HL-60 (cell line): ENCODE measurements around the gene TNIP3.

Experiments
- GABPA ChIP-seq: IDR thresholded peaks from 2 replicates; pipeline ENCODE4 v1.6.1; 2012; ENCODE audit warnings: low read depth
- POLR2AphosphoS5 ChIP-seq: IDR thresholded peaks from 2 replicates; pipeline ENCODE4 v1.6.1; 2012; ENCODE audit warnings: low read depth
- SPI1 ChIP-seq: IDR thresholded peaks from 2 replicates; pipeline ENCODE4 v1.6.1; 2012; ENCODE audit warnings: low read depth, mild to moderate bottlenecking, borderline replicate concordance
- TF ChIP-seq, protein P1 (sequence below): IDR thresholded peaks from one replicate; pipeline ENCODE4 v1.5.1; 2011; ENCODE audit warnings: low read length, control low read depth, inconsistent platforms; ENCODE audit not compliant: insufficient read depth
- TF ChIP-seq, protein P2 (sequence below): IDR thresholded peaks from 2 replicates; pipeline ENCODE4 v1.6.1; 2012; ENCODE audit warnings: low read depth; ENCODE audit not compliant: insufficient replicate concordance

DNA sequence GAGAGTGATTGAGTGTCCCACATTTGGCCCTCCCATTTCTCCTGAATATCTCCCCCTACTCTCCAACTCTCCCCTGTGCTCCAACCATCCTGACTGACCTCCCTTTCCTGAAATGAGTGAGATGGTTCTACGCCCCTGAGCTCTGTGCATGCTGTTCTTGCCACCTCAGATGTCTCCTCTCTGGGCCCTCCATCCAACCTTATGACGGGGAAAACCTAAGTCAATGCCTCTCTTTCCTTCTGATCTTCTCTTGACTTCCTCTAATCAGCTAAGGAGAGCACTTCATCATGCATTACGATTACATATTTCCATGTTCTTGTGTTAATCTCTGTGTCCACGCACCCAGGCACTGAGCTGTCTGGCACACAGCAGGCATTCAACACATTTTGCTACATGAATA lies 1.1 kb upstream of the TNIP3 start:
- TF ChIP-seq, protein P1, sequence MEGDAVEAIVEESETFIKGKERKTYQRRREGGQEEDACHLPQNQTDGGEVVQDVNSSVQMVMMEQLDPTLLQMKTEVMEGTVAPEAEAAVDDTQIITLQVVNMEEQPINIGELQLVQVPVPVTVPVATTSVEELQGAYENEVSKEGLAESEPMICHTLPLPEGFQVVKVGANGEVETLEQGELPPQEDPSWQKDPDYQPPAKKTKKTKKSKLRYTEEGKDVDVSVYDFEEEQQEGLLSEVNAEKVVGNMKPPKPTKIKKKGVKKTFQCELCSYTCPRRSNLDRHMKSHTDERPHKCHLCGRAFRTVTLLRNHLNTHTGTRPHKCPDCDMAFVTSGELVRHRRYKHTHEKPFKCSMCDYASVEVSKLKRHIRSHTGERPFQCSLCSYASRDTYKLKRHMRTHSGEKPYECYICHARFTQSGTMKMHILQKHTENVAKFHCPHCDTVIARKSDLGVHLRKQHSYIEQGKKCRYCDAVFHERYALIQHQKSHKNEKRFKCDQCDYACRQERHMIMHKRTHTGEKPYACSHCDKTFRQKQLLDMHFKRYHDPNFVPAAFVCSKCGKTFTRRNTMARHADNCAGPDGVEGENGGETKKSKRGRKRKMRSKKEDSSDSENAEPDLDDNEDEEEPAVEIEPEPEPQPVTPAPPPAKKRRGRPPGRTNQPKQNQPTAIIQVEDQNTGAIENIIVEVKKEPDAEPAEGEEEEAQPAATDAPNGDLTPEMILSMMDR: no peak
- no peak for TF ChIP-seq POLR2AphosphoS5
- TF ChIP-seq, protein P2, sequence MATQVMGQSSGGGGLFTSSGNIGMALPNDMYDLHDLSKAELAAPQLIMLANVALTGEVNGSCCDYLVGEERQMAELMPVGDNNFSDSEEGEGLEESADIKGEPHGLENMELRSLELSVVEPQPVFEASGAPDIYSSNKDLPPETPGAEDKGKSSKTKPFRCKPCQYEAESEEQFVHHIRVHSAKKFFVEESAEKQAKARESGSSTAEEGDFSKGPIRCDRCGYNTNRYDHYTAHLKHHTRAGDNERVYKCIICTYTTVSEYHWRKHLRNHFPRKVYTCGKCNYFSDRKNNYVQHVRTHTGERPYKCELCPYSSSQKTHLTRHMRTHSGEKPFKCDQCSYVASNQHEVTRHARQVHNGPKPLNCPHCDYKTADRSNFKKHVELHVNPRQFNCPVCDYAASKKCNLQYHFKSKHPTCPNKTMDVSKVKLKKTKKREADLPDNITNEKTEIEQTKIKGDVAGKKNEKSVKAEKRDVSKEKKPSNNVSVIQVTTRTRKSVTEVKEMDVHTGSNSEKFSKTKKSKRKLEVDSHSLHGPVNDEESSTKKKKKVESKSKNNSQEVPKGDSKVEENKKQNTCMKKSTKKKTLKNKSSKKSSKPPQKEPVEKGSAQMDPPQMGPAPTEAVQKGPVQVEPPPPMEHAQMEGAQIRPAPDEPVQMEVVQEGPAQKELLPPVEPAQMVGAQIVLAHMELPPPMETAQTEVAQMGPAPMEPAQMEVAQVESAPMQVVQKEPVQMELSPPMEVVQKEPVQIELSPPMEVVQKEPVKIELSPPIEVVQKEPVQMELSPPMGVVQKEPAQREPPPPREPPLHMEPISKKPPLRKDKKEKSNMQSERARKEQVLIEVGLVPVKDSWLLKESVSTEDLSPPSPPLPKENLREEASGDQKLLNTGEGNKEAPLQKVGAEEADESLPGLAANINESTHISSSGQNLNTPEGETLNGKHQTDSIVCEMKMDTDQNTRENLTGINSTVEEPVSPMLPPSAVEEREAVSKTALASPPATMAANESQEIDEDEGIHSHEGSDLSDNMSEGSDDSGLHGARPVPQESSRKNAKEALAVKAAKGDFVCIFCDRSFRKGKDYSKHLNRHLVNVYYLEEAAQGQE: no peak
- TF ChIP-seq SPI1: no peak
- TF ChIP-seq GABPA: no peak
